WI38 (cell line): ENCODE results near the gene VDAC1.
"Not testable (repeated sequence)": the region's sequence is repeated elsewhere in the genome, so short reads cannot be mapped to it uniquely, and the experiment has no call there.

Experiments used
- H3K4me3 ChIP-seq: 2 replicates; pipeline ENCODE4 v1.5.1; 2011; ENCODE audit warnings: low read depth, mild to moderate bottlenecking, control low read depth, low read length
- CTCF ChIP-seq: IDR thresholded peaks from 2 replicates; pipeline ENCODE4 v1.5.1; 2012; ENCODE audit warnings: low read depth, mild to moderate bottlenecking, control low read depth, low read length

VDAC1 gene

DNA sequence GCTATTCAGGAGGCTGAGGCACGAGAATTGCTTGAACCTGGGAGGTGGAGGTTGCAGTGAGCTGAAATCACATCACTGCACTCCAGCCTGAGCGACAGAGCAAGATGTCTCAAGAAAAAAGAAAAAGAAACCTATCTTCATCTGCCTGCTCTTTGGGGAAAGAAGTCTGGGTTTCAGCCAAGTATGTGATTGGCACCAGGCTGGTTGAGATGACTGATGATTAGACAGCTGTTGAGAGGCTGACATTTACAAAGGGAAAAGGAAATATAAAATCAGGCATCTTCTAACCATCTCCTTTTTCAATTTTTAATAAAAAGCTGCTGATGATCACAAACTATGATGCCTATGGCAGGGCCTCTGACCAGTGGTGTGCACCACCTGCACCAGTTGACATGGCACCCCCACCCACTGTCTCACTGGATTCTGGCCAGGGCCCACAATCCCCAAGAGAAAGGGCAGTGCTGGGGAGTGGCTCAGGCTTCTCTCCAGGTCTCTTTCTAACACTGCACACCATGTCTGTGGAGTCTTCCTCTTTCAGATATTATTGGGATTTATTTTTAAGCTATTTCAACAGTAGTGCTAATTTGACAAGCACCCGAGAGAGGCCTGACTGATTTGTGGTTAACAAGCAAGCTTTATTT, 19.1 kb downstream of the VDAC1 start:
- no peak for TF ChIP-seq CTCF
- no peak overlapping the region for H3K4me3 ChIP-seq

GRCh38 chr5:133983674-133984073, 21.1 kb downstream of the VDAC1 start:
- no peak overlapping the region for H3K4me3 ChIP-seq
- no peak for TF ChIP-seq CTCF

- no peak overlapping the region for H3K4me3 ChIP-seq
- TF ChIP-seq CTCF = no peak
Observed at GRCh38 chr5:133981714-133982113, 23.1 kb downstream of the VDAC1 start.

DNA sequence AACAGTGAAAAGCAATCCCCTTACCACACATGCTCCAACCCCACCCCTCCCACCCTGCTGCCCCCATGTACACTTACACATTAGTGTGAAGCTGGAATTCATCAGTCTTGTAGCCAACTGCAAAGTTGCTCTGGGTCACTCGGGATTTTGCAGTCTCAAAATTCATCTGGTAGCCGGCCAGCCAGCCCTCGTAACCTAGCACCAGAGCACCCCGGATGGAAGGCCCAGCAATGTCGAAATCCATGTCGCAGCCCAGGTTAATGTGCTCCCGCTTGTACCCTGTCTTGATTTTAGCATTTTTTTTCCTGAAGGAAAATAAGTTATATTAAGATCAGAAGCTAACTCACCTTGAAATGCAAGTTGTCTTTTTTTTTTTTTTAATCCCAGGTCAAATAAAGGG, 24.1 kb downstream of the VDAC1 start:
- no peak for TF ChIP-seq CTCF
- no peak overlapping the region for H3K4me3 ChIP-seq

DNA sequence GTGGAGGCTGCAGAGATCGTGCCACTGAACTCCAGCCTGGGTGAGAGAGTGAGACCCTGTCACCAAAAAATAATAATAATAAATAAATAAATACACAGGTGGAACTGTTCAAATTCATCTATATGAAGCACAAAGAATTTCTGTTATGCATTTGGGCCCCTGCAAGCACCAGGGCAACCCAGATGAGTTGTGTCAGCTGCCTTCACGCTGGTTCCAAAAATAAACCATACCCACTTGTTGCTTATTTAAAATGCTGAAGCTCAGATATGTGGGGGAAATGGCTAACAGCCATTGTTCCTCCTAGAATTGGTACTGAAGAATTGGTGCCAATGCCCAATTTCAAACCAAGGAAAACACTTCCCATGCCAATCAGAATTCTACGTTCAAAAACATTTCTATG, 25.8 kb downstream of the VDAC1 start:
- H3K4me3 ChIP-seq = no peak overlapping the region
- no peak for TF ChIP-seq CTCF

DNA sequence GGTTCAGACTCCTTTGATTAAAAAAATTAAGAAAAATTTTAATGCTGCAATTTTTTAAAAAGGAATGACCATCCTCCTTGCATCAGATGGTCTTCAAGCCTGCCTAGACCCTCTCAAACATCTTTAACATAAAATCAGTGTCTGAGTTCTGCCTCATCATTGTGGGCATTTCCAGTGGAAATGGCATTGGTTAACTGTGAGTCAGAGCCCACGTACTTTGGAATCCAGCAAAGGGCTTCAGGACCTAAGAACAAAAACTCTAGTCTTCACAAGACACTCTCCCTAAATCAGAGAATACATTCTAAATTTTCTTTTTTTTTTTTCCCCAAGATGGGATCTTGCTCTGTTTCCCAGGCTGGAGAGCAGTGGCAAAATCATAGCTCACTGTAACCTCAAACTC, 26.9 kb downstream of the VDAC1 start:
- TF ChIP-seq CTCF = no peak
- H3K4me3 ChIP-seq = no peak overlapping the region

- no peak for TF ChIP-seq CTCF
- H3K4me3 ChIP-seq = no peak overlapping the region
Observed at GRCh38 chr5:133977161-133977787, 27.5 kb downstream of the VDAC1 start.

- not testable (repeated sequence) for H3K4me3 ChIP-seq
Observed at GRCh38 chr5:133975546-133975945, 29.2 kb downstream of the VDAC1 start.
